ENCODE results near the gene FAM171A1. TPM values are rescaled to one million over a fixed set of nuclear protein-coding genes. Genes with fewer than 3 reads are reported as not detected.
"Not testable (repeated sequence)": the region's sequence is repeated elsewhere in the genome, so short reads cannot be mapped to it uniquely, and the experiment has no call there.

The FAM171A1 gene
- total RNA-seq, 1 experiment from 2014 or later, result 1.0 TPM

GRCh38 chr10:15305634-15306033, 65.5 kb downstream of the FAM171A1 start:
- Mint-ChIP-seq H3K27me3 (ENCODE audit: unreplicated experiment) (peaks cover 42% of the 10 kb centered on the region), H3K4me1 (ENCODE audit: low read depth, unreplicated experiment) (no peaks in the 10 kb centered on the region), H3K27ac (ENCODE audit: unreplicated experiment) (no peak overlapping the region), H3K4me3 (ENCODE audit: low read depth, unreplicated experiment) (no peak overlapping the region), H3K36me3 (ENCODE audit: insufficient read depth, unreplicated experiment) (no peaks in the 10 kb centered on the region), H3K9me3 (ENCODE audit: low read depth, unreplicated experiment) (no peaks in the 10 kb centered on the region)
- no TSS peak for BruUV-seq (replicated peaks)
- CTCF ChIA-PET, result no interaction called here
- no peak for TF ChIP-seq CTCF (IDR thresholded peaks at IDR 0.05; ENCODE audit: unreplicated experiment)
- intact Hi-C loops (cut with micrococcal nuclease; ENCODE audit: unreplicated experiment), result no loop called here
- DNase-seq, result no peak

GRCh38 chr10:15305161-15305560, 65.9 kb downstream of the FAM171A1 start:
- Mint-ChIP-seq H3K4me3 (ENCODE audit: low read depth, unreplicated experiment) (no peak overlapping the region), H3K9me3 (ENCODE audit: low read depth, unreplicated experiment) (no peaks in the 10 kb centered on the region), H3K4me1 (ENCODE audit: low read depth, unreplicated experiment) (no peaks in the 10 kb centered on the region), H3K36me3 (ENCODE audit: insufficient read depth, unreplicated experiment) (no peaks in the 10 kb centered on the region), H3K27me3 (ENCODE audit: unreplicated experiment) (peaks cover 42% of the 10 kb centered on the region), H3K27ac (ENCODE audit: unreplicated experiment) (no peak overlapping the region)
- intact Hi-C loops (cut with micrococcal nuclease; ENCODE audit: unreplicated experiment), result no loop called here
- CTCF ChIA-PET, result no interaction called here
- no peak for TF ChIP-seq CTCF (IDR thresholded peaks at IDR 0.05; ENCODE audit: unreplicated experiment)
- no peak for DNase-seq
- no TSS peak for BruUV-seq (replicated peaks)

GRCh38 chr10:15302188-15302956, 68.7 kb downstream of the FAM171A1 start:
- DNase-seq; intact Hi-C loops (cut with micrococcal nuclease; ENCODE audit: unreplicated experiment); H3K4me1 Mint-ChIP-seq (ENCODE audit: low read depth, unreplicated experiment); H3K9me3 Mint-ChIP-seq (ENCODE audit: low read depth, unreplicated experiment); H3K36me3 Mint-ChIP-seq (ENCODE audit: insufficient read depth, unreplicated experiment); CTCF ChIA-PET; H3K4me3 Mint-ChIP-seq (ENCODE audit: low read depth, unreplicated experiment); H3K27ac Mint-ChIP-seq (ENCODE audit: unreplicated experiment); BruUV-seq (replicated peaks): not testable (repeated sequence)
- peaks cover 43% of the 10 kb centered on the region for H3K27me3 Mint-ChIP-seq (ENCODE audit: unreplicated experiment)

- Mint-ChIP-seq H3K9me3 (ENCODE audit: low read depth, unreplicated experiment) (no peaks in the 10 kb centered on the region), H3K27ac (ENCODE audit: unreplicated experiment) (no peak overlapping the region), H3K27me3 (ENCODE audit: unreplicated experiment) (peaks cover 60% of the 10 kb centered on the region), H3K4me3 (ENCODE audit: low read depth, unreplicated experiment) (no peak overlapping the region), H3K36me3 (ENCODE audit: insufficient read depth, unreplicated experiment) (no peaks in the 10 kb centered on the region), H3K4me1 (ENCODE audit: low read depth, unreplicated experiment) (no peaks in the 10 kb centered on the region)
- CTCF ChIA-PET, result interaction anchor here (0.5 to 0.9 kb wide), 2 partner anchors 48 to 49 kb away, joined by 3 to 4 read pairs; no protein-coding TSS in a partner anchor
- no peak for TF ChIP-seq CTCF (IDR thresholded peaks at IDR 0.05; ENCODE audit: unreplicated experiment)
- no TSS peak for BruUV-seq (replicated peaks)
- DNase-seq, result no peak
- intact Hi-C loops (cut with micrococcal nuclease; ENCODE audit: unreplicated experiment), result no loop called here
These were observed 70.4 kb downstream of the FAM171A1 start for GRCh38 chr10:15300697-15301096.

GRCh38 chr10:15300145-15300544, 70.9 kb downstream of the FAM171A1 start:
- Mint-ChIP-seq H3K36me3 (ENCODE audit: insufficient read depth, unreplicated experiment) (no peaks in the 10 kb centered on the region), H3K4me3 (ENCODE audit: low read depth, unreplicated experiment) (no peak overlapping the region), H3K9me3 (ENCODE audit: low read depth, unreplicated experiment) (no peaks in the 10 kb centered on the region), H3K4me1 (ENCODE audit: low read depth, unreplicated experiment) (no peaks in the 10 kb centered on the region), H3K27me3 (ENCODE audit: unreplicated experiment) (peaks cover 65% of the 10 kb centered on the region), H3K27ac (ENCODE audit: unreplicated experiment) (no peak overlapping the region)
- CTCF ChIA-PET, result no interaction called here
- intact Hi-C loops (cut with micrococcal nuclease; ENCODE audit: unreplicated experiment), result no loop called here
- no peak for TF ChIP-seq CTCF (IDR thresholded peaks at IDR 0.05; ENCODE audit: unreplicated experiment)
- BruUV-seq (replicated peaks), result no TSS peak
- DNase-seq, result no peak

Measured in Calu3 (cell line).